ENCODE data around the gene PRXL2A. TPM values are rescaled to one million over a fixed set of nuclear protein-coding genes. Genes with fewer than 3 reads are reported as not detected.

The PRXL2A gene
- total RNA-seq, 2 experiments from 2014 or later = not detected

DNA sequence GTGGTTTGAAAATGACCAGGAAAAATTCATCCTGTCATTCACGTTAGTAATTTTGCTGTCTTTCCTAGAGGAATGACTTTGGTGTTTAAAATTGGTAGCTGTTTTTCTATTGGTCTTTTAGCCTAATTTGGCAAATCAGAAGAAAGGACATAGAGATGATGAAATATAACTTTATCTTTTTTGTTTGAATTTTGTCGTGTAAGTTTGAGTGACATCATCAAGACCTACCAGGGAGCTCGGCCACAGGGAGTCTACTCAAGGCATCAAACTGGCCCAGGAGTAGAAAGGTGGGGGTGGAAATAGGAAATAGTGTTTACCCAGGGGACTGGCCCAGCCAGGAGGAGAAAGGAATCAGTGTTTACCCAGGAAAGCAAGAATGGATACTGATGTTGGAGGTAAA, 24.8 kb downstream of the PRXL2A start:
- Histone ChIP-seq H3K79me2 (ENCODE audit: insufficient read depth, low read depth, low read length) (no peaks in the 10 kb centered on the region), H3K36me3 (ENCODE audit: insufficient read depth, low read length) (no peaks in the 10 kb centered on the region), H3K27ac (ENCODE audit: low read depth, low read length, poor library complexity, severe bottlenecking) (no peak overlapping the region), H3K9me2 (ENCODE audit: insufficient read depth, low read length) (no peaks in the 10 kb centered on the region), H3K4me3 (ENCODE audit: low read depth, low read length, poor library complexity, severe bottlenecking) (no peak overlapping the region), H2AFZ (ENCODE audit: low read length) (no peak overlapping the region), H3K4me2 (ENCODE audit: low read length) (no peak overlapping the region), H3K4me1 (ENCODE audit: insufficient read depth, low read length, poor library complexity, severe bottlenecking) (no peaks in the 10 kb centered on the region), H3K9me3 (ENCODE audit: low read length) (no peaks in the 10 kb centered on the region), H4K20me1 (ENCODE audit: insufficient read depth, low read length) (no peaks in the 10 kb centered on the region)
- TF ChIP-seq, protein P1, sequence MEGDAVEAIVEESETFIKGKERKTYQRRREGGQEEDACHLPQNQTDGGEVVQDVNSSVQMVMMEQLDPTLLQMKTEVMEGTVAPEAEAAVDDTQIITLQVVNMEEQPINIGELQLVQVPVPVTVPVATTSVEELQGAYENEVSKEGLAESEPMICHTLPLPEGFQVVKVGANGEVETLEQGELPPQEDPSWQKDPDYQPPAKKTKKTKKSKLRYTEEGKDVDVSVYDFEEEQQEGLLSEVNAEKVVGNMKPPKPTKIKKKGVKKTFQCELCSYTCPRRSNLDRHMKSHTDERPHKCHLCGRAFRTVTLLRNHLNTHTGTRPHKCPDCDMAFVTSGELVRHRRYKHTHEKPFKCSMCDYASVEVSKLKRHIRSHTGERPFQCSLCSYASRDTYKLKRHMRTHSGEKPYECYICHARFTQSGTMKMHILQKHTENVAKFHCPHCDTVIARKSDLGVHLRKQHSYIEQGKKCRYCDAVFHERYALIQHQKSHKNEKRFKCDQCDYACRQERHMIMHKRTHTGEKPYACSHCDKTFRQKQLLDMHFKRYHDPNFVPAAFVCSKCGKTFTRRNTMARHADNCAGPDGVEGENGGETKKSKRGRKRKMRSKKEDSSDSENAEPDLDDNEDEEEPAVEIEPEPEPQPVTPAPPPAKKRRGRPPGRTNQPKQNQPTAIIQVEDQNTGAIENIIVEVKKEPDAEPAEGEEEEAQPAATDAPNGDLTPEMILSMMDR (conservative IDR thresholded peaks at IDR 0.05; ENCODE audit: low read length) = no peak
- ChIA-PET POLR2A (no interaction called here), CTCF (ENCODE audit: unreplicated experiment) (interaction anchor here (1.2 kb wide), 1 partner anchor 11 kb away, joined by 3 read pairs; no protein-coding TSS in a partner anchor)
- no TSS peak for BruUV-seq (replicated peaks)
- no peak for DNase-seq (ENCODE audit: low spot score)
- intact Hi-C loops (cut with micrococcal nuclease; ENCODE audit: unreplicated experiment) = no loop called here

DNA sequence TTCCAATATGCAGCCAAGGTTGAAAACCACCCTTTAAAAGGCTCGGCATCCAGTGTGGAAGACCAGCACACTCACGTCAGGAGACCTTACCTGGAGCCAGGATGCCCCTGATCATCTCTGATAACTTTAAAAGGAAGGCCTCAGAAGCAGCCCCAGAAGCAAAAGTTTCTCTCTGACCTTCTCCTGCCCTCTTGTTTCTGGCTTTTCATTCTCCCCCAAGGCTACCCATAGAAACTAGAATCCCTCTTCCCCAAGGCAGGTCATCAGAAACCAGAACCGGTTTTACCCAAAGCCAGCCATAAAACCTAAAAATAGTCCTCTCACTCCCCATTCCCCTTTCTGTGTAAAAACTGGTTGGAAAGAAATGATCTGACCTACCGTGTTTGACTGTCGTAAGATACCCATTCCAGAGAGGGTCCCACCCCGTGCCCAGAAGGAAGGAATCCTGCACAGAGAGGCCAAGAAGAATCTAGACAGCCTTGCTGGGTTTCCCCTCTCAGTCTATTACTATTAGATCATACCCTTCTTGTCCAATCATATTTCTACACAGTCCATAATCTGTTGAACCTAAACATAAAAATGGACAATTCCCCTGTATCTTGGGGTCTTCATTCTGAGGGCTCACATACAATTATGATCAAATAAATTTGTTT, 28.2 kb downstream of the PRXL2A start:
- Histone ChIP-seq H3K27ac (ENCODE audit: low read depth, low read length, poor library complexity, severe bottlenecking) (no peak overlapping the region), H3K79me2 (ENCODE audit: insufficient read depth, low read depth, low read length) (no peaks in the 10 kb centered on the region), H3K4me1 (ENCODE audit: insufficient read depth, low read length, poor library complexity, severe bottlenecking) (no peaks in the 10 kb centered on the region), H4K20me1 (ENCODE audit: insufficient read depth, low read length) (no peaks in the 10 kb centered on the region), H3K36me3 (ENCODE audit: insufficient read depth, low read length) (no peaks in the 10 kb centered on the region), H3K4me2 (ENCODE audit: low read length) (no peak overlapping the region), H3K9me2 (ENCODE audit: insufficient read depth, low read length) (no peaks in the 10 kb centered on the region), H3K4me3 (ENCODE audit: low read depth, low read length, poor library complexity, severe bottlenecking) (no peak overlapping the region), H2AFZ (ENCODE audit: low read length) (no peak overlapping the region), H3K9me3 (ENCODE audit: low read length) (no peaks in the 10 kb centered on the region)
- no TSS peak for BruUV-seq (replicated peaks)
- intact Hi-C loops (cut with micrococcal nuclease; ENCODE audit: unreplicated experiment) = no loop called here
- DNase-seq (ENCODE audit: low spot score) = no peak
- ChIA-PET POLR2A (interaction anchor here (0.8 kb wide), 2 partner anchors 15 to 1192 kb away, joined by 3 to 5 read pairs; no protein-coding TSS in a partner anchor), CTCF (ENCODE audit: unreplicated experiment) (no interaction called here)
- TF ChIP-seq EZH2phosphoT487 (IDR thresholded peaks at IDR 0.05; ENCODE audit: borderline replicate concordance, low read depth, low read length) = no peak
- TF ChIP-seq, protein P1 (conservative IDR thresholded peaks at IDR 0.05; ENCODE audit: low read length) = no peak

DNA sequence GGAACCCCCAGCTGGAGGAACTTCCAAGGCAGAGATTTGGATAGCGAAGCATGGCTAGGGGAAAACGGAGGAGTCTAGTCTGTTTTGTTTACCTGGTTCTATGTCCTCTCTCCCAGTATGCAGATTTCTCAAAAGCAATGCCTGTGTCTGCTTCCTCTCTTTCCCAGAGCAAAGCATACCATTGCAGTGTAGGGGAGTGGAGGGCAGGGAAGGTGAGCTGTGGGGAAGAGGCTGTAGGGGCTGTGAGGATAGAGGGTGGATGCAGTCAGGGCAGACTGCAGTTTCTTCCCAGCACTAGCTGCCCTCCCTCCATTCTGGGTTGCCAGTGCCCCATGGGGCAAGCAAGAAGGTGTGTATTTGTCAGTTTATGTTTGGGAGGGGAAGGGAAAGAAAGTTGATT, 28.9 kb downstream of the PRXL2A start:
- no peaks in the 10 kb centered on the region for H3K79me2 ChIP-seq (ENCODE audit: insufficient read depth, low read depth, low read length)
- CTCF ChIA-PET (ENCODE audit: unreplicated experiment) = no interaction called here
- BruUV-seq (replicated peaks) = no TSS peak
- no peaks in the 10 kb centered on the region for H3K9me3 ChIP-seq (ENCODE audit: low read length)
- no peaks in the 10 kb centered on the region for H3K4me1 ChIP-seq (ENCODE audit: insufficient read depth, low read length, poor library complexity, severe bottlenecking)
- no peak overlapping the region for H2AFZ ChIP-seq (ENCODE audit: low read length)
- DNase-seq (ENCODE audit: low spot score) = no peak
- H3K4me3 ChIP-seq (ENCODE audit: low read depth, low read length, poor library complexity, severe bottlenecking) = no peak overlapping the region
- no peaks in the 10 kb centered on the region for H3K9me2 ChIP-seq (ENCODE audit: insufficient read depth, low read length)
- no peaks in the 10 kb centered on the region for H4K20me1 ChIP-seq (ENCODE audit: insufficient read depth, low read length)
- no peaks in the 10 kb centered on the region for H3K36me3 ChIP-seq (ENCODE audit: insufficient read depth, low read length)
- no peak overlapping the region for H3K27ac ChIP-seq (ENCODE audit: low read depth, low read length, poor library complexity, severe bottlenecking)
- intact Hi-C loops (cut with micrococcal nuclease; ENCODE audit: unreplicated experiment) = no loop called here
- no peak for TF ChIP-seq EZH2phosphoT487 (IDR thresholded peaks at IDR 0.05; ENCODE audit: borderline replicate concordance, low read depth, low read length)
- TF ChIP-seq, protein P1 (conservative IDR thresholded peaks at IDR 0.05; ENCODE audit: low read length) = no peak
- H3K4me2 ChIP-seq (ENCODE audit: low read length) = no peak overlapping the region
- POLR2A ChIA-PET = no interaction called here
